Measurements from ENCODE around the gene NRG2. TPM values are rescaled to one million over a fixed set of nuclear protein-coding genes. Genes with fewer than 3 reads are reported as not detected.

The NRG2 gene
- total and polyA plus RNA-seq, 2 of the 4 experiments (the other 2 are of a cell fraction): 0.18 TPM; not detected in 1

DNA sequence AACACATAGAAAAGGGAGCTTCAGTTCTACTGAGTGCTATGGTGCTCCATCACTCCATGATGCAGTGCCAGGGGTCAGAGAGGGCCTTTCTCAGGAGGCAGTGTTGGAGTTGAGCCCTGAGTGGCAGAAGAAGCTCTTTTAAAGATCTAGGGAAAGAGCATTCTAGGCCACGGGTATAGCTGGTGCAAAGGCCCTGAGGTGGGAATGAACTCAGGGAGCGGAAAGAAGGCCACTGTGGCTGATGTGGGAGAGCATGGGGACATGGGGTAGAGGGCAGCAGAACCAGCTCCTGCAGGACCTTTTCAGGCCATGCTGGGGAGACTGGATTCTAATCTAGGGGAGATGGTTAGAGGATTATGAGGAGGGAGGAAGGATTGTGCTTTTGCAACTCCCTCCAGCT, 237.6 kb downstream of the NRG2 start:
- no peaks in the 10 kb centered on the region for H3K4me1 ChIP-seq (ENCODE audit: control insufficient read depth, insufficient read depth, low read length)

More for the DNA sequence above, 237.6 kb downstream of the NRG2 start:
- H4K5ac ChIP-seq (ENCODE audit: low read depth, low read length): no peak overlapping the region
- TF ChIP-seq MAFK (IDR thresholded peaks at IDR 0.05; ENCODE audit: low read depth, low read length): no peak
- no peak for TF ChIP-seq RCOR1 (IDR thresholded peaks at IDR 0.05; ENCODE audit: insufficient replicate concordance, low read length)
- TF ChIP-seq SMC3 (IDR thresholded peaks at IDR 0.05; ENCODE audit: low read depth, low read length): no peak
- TF ChIP-seq, protein P1, sequence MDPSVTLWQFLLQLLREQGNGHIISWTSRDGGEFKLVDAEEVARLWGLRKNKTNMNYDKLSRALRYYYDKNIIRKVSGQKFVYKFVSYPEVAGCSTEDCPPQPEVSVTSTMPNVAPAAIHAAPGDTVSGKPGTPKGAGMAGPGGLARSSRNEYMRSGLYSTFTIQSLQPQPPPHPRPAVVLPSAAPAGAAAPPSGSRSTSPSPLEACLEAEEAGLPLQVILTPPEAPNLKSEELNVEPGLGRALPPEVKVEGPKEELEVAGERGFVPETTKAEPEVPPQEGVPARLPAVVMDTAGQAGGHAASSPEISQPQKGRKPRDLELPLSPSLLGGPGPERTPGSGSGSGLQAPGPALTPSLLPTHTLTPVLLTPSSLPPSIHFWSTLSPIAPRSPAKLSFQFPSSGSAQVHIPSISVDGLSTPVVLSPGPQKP (IDR thresholded peaks at IDR 0.05; ENCODE audit: borderline replicate concordance, low read depth, low read length): no peak
- no peak for TF ChIP-seq RFX5 (IDR thresholded peaks at IDR 0.05; ENCODE audit: low read depth, low read length)
- TF ChIP-seq RAD21 (IDR thresholded peaks at IDR 0.05; ENCODE audit: low read length): no peak
- no peak overlapping the region for H3K27ac ChIP-seq (ENCODE audit: insufficient read depth, low read length)
- WGBS, 2 experiments (ENCODE audit: extremely low coverage in 2 of 2, insufficient read length in 1 of 2): 54% methylated on average over 2 of the region's 2 CpGs; no CpG with 5 or more reads in 1 of the 2 experiments
- no peak overlapping the region for H3K9ac ChIP-seq (ENCODE audit: low read depth, low read length)
- H3K18ac ChIP-seq (ENCODE audit: low read depth, low read length): no peak overlapping the region
- ChIA-PET POLR2A (ENCODE audit: unreplicated experiment) (no interaction called here), CTCF (no interaction called here)
- H3K23ac ChIP-seq (ENCODE audit: low read depth, low read length): no peak overlapping the region
- no peak overlapping the region for H3K14ac ChIP-seq (replicated peaks; ENCODE audit: low read depth, low read length)
- no peaks in the 10 kb centered on the region for H4K20me1 ChIP-seq (ENCODE audit: insufficient read depth, low read length)
- ATAC-seq (ENCODE audit: low read depth): no peak
- H3K4me2 ChIP-seq (ENCODE audit: low read depth, low read length): no peak overlapping the region
- no peak overlapping the region for H4K8ac ChIP-seq (ENCODE audit: low read depth in 2 of 2, low read length in 2 of 2)
- no peak overlapping the region for H4K91ac ChIP-seq (ENCODE audit: insufficient read depth, low read depth, low read length)
- in situ Hi-C loops (cut with MboI; ENCODE audit: low sequenced_read_pairs) (no loop called here), intact Hi-C loops (cut with micrococcal nuclease) (loop anchor here (5.0 kb wide), 1 partner anchor 37 kb away; no protein-coding TSS in a partner anchor), dilution Hi-C loops (cut with HindIII; ENCODE audit: low sequenced_read_pairs, unreplicated experiment) (no loop called here)
- no peak overlapping the region for H3K56ac ChIP-seq (ENCODE audit: extremely low read depth, insufficient read depth, low read length)
- no peak overlapping the region for H2BK20ac ChIP-seq (ENCODE audit: low read depth, low read length)
- no peak overlapping the region for H3K4me3 ChIP-seq (ENCODE audit: insufficient read depth, low read depth, low read length)
- no peak overlapping the region for H2BK120ac ChIP-seq (ENCODE audit: low read depth, low read length)
- H3K9me3 ChIP-seq (ENCODE audit: control insufficient read depth, insufficient read depth, low read length): no peaks in the 10 kb centered on the region
- no peak overlapping the region for H2AFZ ChIP-seq (replicated peaks; ENCODE audit: low read length, poor library complexity)
- H3K27me3 ChIP-seq (ENCODE audit: control insufficient read depth, insufficient read depth, low read length): peaks cover 50% of the 10 kb centered on the region
- no peaks in the 10 kb centered on the region for H3K36me3 ChIP-seq (ENCODE audit: control insufficient read depth, insufficient read depth, low read length)
- no peak overlapping the region for H2AK9ac ChIP-seq (replicated peaks; ENCODE audit: low read depth, low read length, poor library complexity)
- DNase-seq: no peak
- no peak overlapping the region for H2BK5ac ChIP-seq (ENCODE audit: low read depth, low read length, poor library complexity, severe bottlenecking)
- H3K79me1 ChIP-seq (ENCODE audit: low read depth in 1 of 2, low read length in 2 of 2): no peaks in the 10 kb centered on the region
- peaks cover 2% of the 10 kb centered on the region; the same call in 1 of the 2 replicates for H3K9me1 ChIP-seq (ENCODE audit: insufficient read depth, low read length)
- no peak overlapping the region for H3K4ac ChIP-seq (ENCODE audit: low read depth, low read length)
- BruUV-seq (replicated peaks): no TSS peak
- no peak overlapping the region for H2BK15ac ChIP-seq (ENCODE audit: low read depth, low read length)
- no peak overlapping the region for H2AK5ac ChIP-seq (ENCODE audit: low read depth, low read length)

Measured in IMR-90 (cell line).